Measurements from ENCODE around the gene BAIAP3.

The BAIAP3 gene

GRCh38 chr16:1349351-1349750, 15.9 kb downstream of the BAIAP3 start:
- DNase-seq, result no peak

GRCh38 chr16:1349951-1350350, 16.5 kb downstream of the BAIAP3 start:
- no peak for DNase-seq

GRCh38 chr16:1350691-1351090, 17.2 kb downstream of the BAIAP3 start:
- DNase-seq, result no peak

GRCh38 chr16:1351215-1351581, 17.8 kb downstream of the BAIAP3 start:
- DNase-seq, result no peak

- DNase-seq, result peak; percentile 91
Measured at GRCh38 chr16:1351582-1352362, 18.3 kb downstream of the BAIAP3 start, which contains the start of the genes GNPTG and TSR3. Gene GNPTG (plus strand): TSS chr16:1351931. CDS start chr16:1351966, 35 bp downstream. Gene TSR3 (minus strand): TSS chr16:1351878. CDS start chr16:1351804, 74 bp downstream.

- DNase-seq, result no peak
Measured at GRCh38 chr16:1354815-1355540, 21.5 kb downstream of the BAIAP3 start.

GRCh38 chr16:1355591-1355990, 22.1 kb downstream of the BAIAP3 start:
- no peak for DNase-seq

GRCh38 chr16:1356061-1356900, 22.8 kb downstream of the BAIAP3 start:
- no peak for DNase-seq

- DNase-seq, result no peak
Measured at GRCh38 chr16:1357906-1358566, 24.6 kb downstream of the BAIAP3 start.

GRCh38 chr16:1361685-1362360, 28.4 kb downstream of the BAIAP3 start:
- DNase-seq, result no peak

- DNase-seq, result no peak
Measured at GRCh38 chr16:1362807-1363206, 29.4 kb downstream of the BAIAP3 start.

GRCh38 chr16:1363501-1364041, 30.1 kb downstream of the BAIAP3 start:
- DNase-seq, result peak; percentile 26

- no peak for DNase-seq
Measured at GRCh38 chr16:1364510-1364909, 31.1 kb downstream of the BAIAP3 start.

GRCh38 chr16:1366060-1366711, 32.7 kb downstream of the BAIAP3 start:
- no peak for DNase-seq

GRCh38 chr16:1366712-1367299, 33.4 kb downstream of the BAIAP3 start:
- no peak for DNase-seq

GRCh38 chr16:1367486-1368174, 34.2 kb downstream of the BAIAP3 start:
- DNase-seq, result no peak

- no peak for DNase-seq
Measured at GRCh38 chr16:1371054-1371978, 37.9 kb downstream of the BAIAP3 start.

- no peak for DNase-seq
Measured at GRCh38 chr16:1372292-1372950, 39.0 kb downstream of the BAIAP3 start.

Measured in fibroblast of skin of right biceps (primary cell).